HepG2 (cell line): ENCODE measurements around the gene GRK3. TPM values are rescaled to one million over a fixed set of nuclear protein-coding genes. Genes with fewer than 3 reads are reported as not detected.

Source experiments
- ATAC-seq: fragments of 200-7000 bp; cut with Tn5 transposase; 3 replicates; pipeline ENCODE4 v1.9.1; 2020; ENCODE audit warnings: mild to moderate bottlenecking, moderate library complexity
- BruUV-seq: library from RNA; stranded (reverse); fragments of 400-500 nt; replicated peaks from 2 replicates; lab custom pipeline; 2021; lab: Mats Ljungman, UMichigan
- CTCF ChIA-PET: fragments of 300-600 bp; formaldehyde crosslinking; extraction: SDS; loops from one replicate; lab custom pipeline; 2021; ENCODE audit warnings: low total read pairs, inconsistent platforms, low intra/inter-chr PET ratio; lab: Yijun Ruan, JAX
- POLR2A ChIA-PET: fragments of 350-600 bp; sonication (Branson Sonifier 250); formaldehyde crosslinking; loops from one replicate; lab custom pipeline; 2020; ENCODE audit warnings: antibody characterized with exemption, inconsistent platforms; lab: Yijun Ruan, JAX
- DNase-seq: peaks from one replicate; pipeline ENCODE4 v3.0.0-alpha.2; 2015; ENCODE audit warnings: low spot score
- FAIRE-seq: peaks from 3 replicates; lab custom pipeline; 2011; peaks lifted over from hg19 to GRCh38; lab: Jason Lieb, UNC
- H2AFZ ChIP-seq: one replicate; pipeline ENCODE4 v1.6.1; 2011; ENCODE audit warnings: low read length, inconsistent platforms
- H3K27ac ChIP-seq: fragments of 300-600 bp; 3 replicates; pipeline ENCODE4 v1.8.0; 2011; ENCODE audit warnings: mixed run types, mild to moderate bottlenecking, mixed read lengths, low read length, inconsistent platforms; ENCODE audit not compliant: insufficient read depth; ENCODE audit errors: extremely low read length
- H3K27me3 ChIP-seq, 2 experiments: fragments of 200-600 bp in 1 of 2; 2 replicates in 1 of 2; 3 replicates in 1 of 2; pipeline versions ENCODE4 v1.6.0 to v1.8.0; 2011; ENCODE audit warnings: low read length in 2 of 2, mild to moderate bottlenecking in 2 of 2, moderate library complexity in 2 of 2, inconsistent platforms in 1 of 2; ENCODE audit not compliant: insufficient read depth in 2 of 2, control insufficient read depth in 1 of 2
- H3K36me3 ChIP-seq, 2 experiments: fragments of 200-600 bp in 1 of 2; replicated peaks in 1 of 2; 2 replicates in 1 of 2; 3 replicates in 1 of 2; pipeline versions ENCODE4 v1.5.1 to v1.8.0; 2011; ENCODE audit warnings: low read length in 2 of 2, inconsistent platforms in 1 of 2; ENCODE audit not compliant: insufficient read depth in 2 of 2, control insufficient read depth in 1 of 2
- H3K4me1 ChIP-seq: 2 replicates; pipeline ENCODE4 v1.5.1; 2012; ENCODE audit warnings: low read length, inconsistent platforms; ENCODE audit not compliant: insufficient read depth
- H3K4me2 ChIP-seq: 2 replicates; pipeline ENCODE4 v1.6.0; 2011; ENCODE audit warnings: low read depth, low read length, inconsistent platforms
- H3K4me3 ChIP-seq, 3 experiments: fragments of 200-600 bp in 1 of 3; sonication (generic), shearing (Covaris generic) in 1 of 3; replicated peaks in 1 of 3; 2 replicates each; pipeline ENCODE4 v1.5.1; 2011 to 2016; ENCODE audit warnings: low read length in 3 of 3, inconsistent platforms in 2 of 3, low read depth in 2 of 3, mild to moderate bottlenecking in 2 of 3, control low read depth in 1 of 3, mixed read lengths in 1 of 3; ENCODE audit not compliant: insufficient read depth in 1 of 3
- H3K79me2 ChIP-seq: one replicate; pipeline ENCODE4 v1.6.1; 2011; ENCODE audit warnings: low read length, inconsistent platforms; ENCODE audit not compliant: insufficient read depth
- H3K9ac ChIP-seq: 2 replicates; pipeline ENCODE4 v1.6.0; 2011; ENCODE audit warnings: mild to moderate bottlenecking, low read depth, low read length, inconsistent platforms; ENCODE audit not compliant: insufficient read depth
- H3K9me3 ChIP-seq: 2 replicates; pipeline ENCODE4 v1.5.1; 2012; ENCODE audit warnings: mild to moderate bottlenecking, low read length
- H4K20me1 ChIP-seq: 2 replicates; pipeline ENCODE4 v1.6.0; 2011; ENCODE audit warnings: inconsistent platforms, mild to moderate bottlenecking, low read length, moderate library complexity; ENCODE audit not compliant: insufficient read depth
- AKAP8 ChIP-seq: sonication (generic); formaldehyde crosslinking; IDR thresholded peaks from 2 replicates; pipeline ENCODE4 v1.5.1; 2020; ENCODE audit warnings: mild to moderate bottlenecking, missing genetic modification reagents
- ARNT ChIP-seq: fragments of 450-650 bp; IDR thresholded peaks from 2 replicates; pipeline ENCODE4 v1.6.1; 2017
- CENPX ChIP-seq: sonication (generic); formaldehyde crosslinking; IDR thresholded peaks from 2 replicates; pipeline ENCODE4 v1.9.0; 2021; ENCODE audit warnings: mild to moderate bottlenecking, missing genetic modification reagents, moderate library complexity
- RARA ChIP-seq: IDR thresholded peaks from 2 replicates; pipeline ENCODE4 v1.6.1; 2016; ENCODE audit warnings: missing genetic modification reagents, missing compliant biosample characterization
- RORA ChIP-seq: sonication (generic); formaldehyde crosslinking; IDR thresholded peaks from 2 replicates; pipeline ENCODE4 v1.5.0; 2020; ENCODE audit warnings: mild to moderate bottlenecking, missing genetic modification reagents, moderate library complexity
- RXRB ChIP-seq: IDR thresholded peaks from 2 replicates; pipeline ENCODE4 v1.6.1; 2016; ENCODE audit warnings: borderline replicate concordance, missing genetic modification reagents, missing compliant biosample characterization
- SCMH1 ChIP-seq: sonication (generic); formaldehyde crosslinking; IDR thresholded peaks from 2 replicates; pipeline ENCODE4 v1.9.0; 2021; ENCODE audit warnings: missing genetic modification reagents, mild to moderate bottlenecking, borderline replicate concordance
- SP5 ChIP-seq: IDR thresholded peaks from 2 replicates; pipeline ENCODE4 v1.6.1; 2016; ENCODE audit warnings: low read depth, borderline replicate concordance
- TCF12 ChIP-seq, 2 experiments: fragments of 450-650 bp in 1 of 2; sonication (generic) in 1 of 2; formaldehyde crosslinking in 1 of 2; IDR thresholded peaks; 2 replicates each; pipeline versions ENCODE4 v1.6.1 to v1.8.0; 2017 to 2022; ENCODE audit warnings: antibody characterized with exemption in 1 of 2, mild to moderate bottlenecking in 1 of 2, missing genetic modification reagents in 1 of 2, moderate library complexity in 1 of 2
- TRIM22 ChIP-seq: fragments of 450-650 bp; IDR thresholded peaks from 2 replicates; pipeline ENCODE4 v1.6.1; 2017
- ZNF614 ChIP-seq: IDR thresholded peaks from 2 replicates; pipeline ENCODE4 v1.6.1; 2018; ENCODE audit warnings: missing biosample characterization, missing genetic modification reagents, inconsistent platforms, borderline replicate concordance
- ZNF780A ChIP-seq: sonication (generic); formaldehyde crosslinking; IDR thresholded peaks from 2 replicates; pipeline ENCODE4 v1.8.0; 2022; ENCODE audit warnings: mild to moderate bottlenecking, missing genetic modification reagents, moderate library complexity
- WGBS: methylation state at CpG from one replicate; pipeline ENCODE4 v1.1.6; 2017; ENCODE audit warnings: low lambda C conversion rate; 5-methylcytosine and 5-hydroxymethylcytosine counted together
- in situ Hi-C: cut with HindIII; loops from 2 replicates; pipeline ENCODE4 v1.10.0; 2017; ENCODE audit warnings: low pct_unique_long_range_greater_than_20kb; ENCODE audit not compliant: extremely low pct_ligation_motif_present
- intact Hi-C: fragments of 100-400 bp; cut with micrococcal nuclease; formaldehyde crosslinking; loops from one replicate; pipeline ENCODE4 v1.10.0; 2022; ENCODE audit not compliant: unreplicated experiment
- polyA plus RNA-seq, 8 experiments: library from polyadenylated mRNA; depleted of rRNA in 3 of 8; stranded (reverse) in 7 of 8; unstranded in 1 of 8; fragments of >200 nt; fragmentation: Illumina TruSeq in 4 of 8; extraction: Trizol in 4 of 8; gene quantifications; 2 replicates each; pipeline versions ENCODE4 v1.2.1 to v1.2.3, GENCODE V29; 2011 to 2016; ENCODE audit warnings: low read depth in 4 of 8, missing spikeins in 1 of 8, mixed read lengths in 1 of 8; ENCODE audit not compliant: insufficient read depth in 1 of 8
- total RNA-seq, 5 experiments: library from RNA; depleted of rRNA; stranded (reverse); fragments of >200 nt; fragmentation: Illumina TruSeq; extraction: Trizol; gene quantifications; 2 replicates each; pipeline ENCODE4 v1.2.3, GENCODE V29; 2016; ENCODE audit warnings: low read depth in 1 of 5
- TF ChIP-seq, protein P1 (sequence below): sonication (generic); formaldehyde crosslinking; IDR thresholded peaks from 2 replicates; pipeline ENCODE4 v1.4.0; 2020; ENCODE audit warnings: missing genetic modification reagents, borderline replicate concordance

GRK3 gene
- total and polyA plus RNA-seq, 2 of the 13 experiments (the other 11 are each of a cell fraction or from before 2014, with no cell fraction given) = 8.5 to 16.7 TPM

- POLR2A ChIA-PET = interaction anchor here (0.6 kb wide), 1 partner anchor 315 kb away, joined by 6 read pairs; no protein-coding TSS in a partner anchor
- BruUV-seq = no TSS peak
- intact Hi-C loops = no loop called here
Measured at GRCh38 chr22:25760848-25761595, 196.5 kb downstream of the GRK3 start.

GRCh38 chr22:25762147-25762546 lies 197.7 kb downstream of the GRK3 start:
- Histone ChIP-seq H3K27ac (no peak overlapping the region), H3K9ac (no peak overlapping the region), H3K27me3 (peaks cover 0 to 1% of the 10 kb centered on the region in 2 experiments; a peak in 1 of 5 replicates), H3K79me2 (no peaks in the 10 kb centered on the region), H3K36me3 (no peaks in the 10 kb centered on the region), H4K20me1 (no peaks in the 10 kb centered on the region), H3K4me2 (no peak overlapping the region), H3K4me3 (no peak overlapping the region), H3K4me1 (peaks cover 34% of the 10 kb centered on the region), H2AFZ (no peak overlapping the region), H3K9me3 (peaks cover 17% of the 10 kb centered on the region)
- in situ Hi-C loops = no loop called here
- WGBS = 53% methylated on average over 5 of the region's 5 CpGs
- POLR2A ChIA-PET = no interaction called here
- no peak for FAIRE-seq
- peak; percentile 43; the same call in 2 of the 3 replicates for ATAC-seq
- intact Hi-C loops = no loop called here
- DNase-seq = peak; percentile 43
- CTCF ChIA-PET = no interaction called here
- no TSS peak for BruUV-seq
- TF ChIP-seq RORA (CRISPR knock-in tag) = no peak
- TF ChIP-seq TRIM22 = no peak
- no peak for TF ChIP-seq TCF12 (IDR thresholded peaks at IDR 0.05)
- no peak for TF ChIP-seq TCF12 (CRISPR knock-in tag; IDR thresholded peaks at IDR 0.05)
- no peak for TF ChIP-seq SP5 (CRISPR knock-in tag)
- no peak for TF ChIP-seq ZNF780A
- no peak for TF ChIP-seq CENPX
- TF ChIP-seq ZNF614 = no peak
- TF ChIP-seq RXRB (CRISPR knock-in tag) = no peak
- TF ChIP-seq, protein P1, sequence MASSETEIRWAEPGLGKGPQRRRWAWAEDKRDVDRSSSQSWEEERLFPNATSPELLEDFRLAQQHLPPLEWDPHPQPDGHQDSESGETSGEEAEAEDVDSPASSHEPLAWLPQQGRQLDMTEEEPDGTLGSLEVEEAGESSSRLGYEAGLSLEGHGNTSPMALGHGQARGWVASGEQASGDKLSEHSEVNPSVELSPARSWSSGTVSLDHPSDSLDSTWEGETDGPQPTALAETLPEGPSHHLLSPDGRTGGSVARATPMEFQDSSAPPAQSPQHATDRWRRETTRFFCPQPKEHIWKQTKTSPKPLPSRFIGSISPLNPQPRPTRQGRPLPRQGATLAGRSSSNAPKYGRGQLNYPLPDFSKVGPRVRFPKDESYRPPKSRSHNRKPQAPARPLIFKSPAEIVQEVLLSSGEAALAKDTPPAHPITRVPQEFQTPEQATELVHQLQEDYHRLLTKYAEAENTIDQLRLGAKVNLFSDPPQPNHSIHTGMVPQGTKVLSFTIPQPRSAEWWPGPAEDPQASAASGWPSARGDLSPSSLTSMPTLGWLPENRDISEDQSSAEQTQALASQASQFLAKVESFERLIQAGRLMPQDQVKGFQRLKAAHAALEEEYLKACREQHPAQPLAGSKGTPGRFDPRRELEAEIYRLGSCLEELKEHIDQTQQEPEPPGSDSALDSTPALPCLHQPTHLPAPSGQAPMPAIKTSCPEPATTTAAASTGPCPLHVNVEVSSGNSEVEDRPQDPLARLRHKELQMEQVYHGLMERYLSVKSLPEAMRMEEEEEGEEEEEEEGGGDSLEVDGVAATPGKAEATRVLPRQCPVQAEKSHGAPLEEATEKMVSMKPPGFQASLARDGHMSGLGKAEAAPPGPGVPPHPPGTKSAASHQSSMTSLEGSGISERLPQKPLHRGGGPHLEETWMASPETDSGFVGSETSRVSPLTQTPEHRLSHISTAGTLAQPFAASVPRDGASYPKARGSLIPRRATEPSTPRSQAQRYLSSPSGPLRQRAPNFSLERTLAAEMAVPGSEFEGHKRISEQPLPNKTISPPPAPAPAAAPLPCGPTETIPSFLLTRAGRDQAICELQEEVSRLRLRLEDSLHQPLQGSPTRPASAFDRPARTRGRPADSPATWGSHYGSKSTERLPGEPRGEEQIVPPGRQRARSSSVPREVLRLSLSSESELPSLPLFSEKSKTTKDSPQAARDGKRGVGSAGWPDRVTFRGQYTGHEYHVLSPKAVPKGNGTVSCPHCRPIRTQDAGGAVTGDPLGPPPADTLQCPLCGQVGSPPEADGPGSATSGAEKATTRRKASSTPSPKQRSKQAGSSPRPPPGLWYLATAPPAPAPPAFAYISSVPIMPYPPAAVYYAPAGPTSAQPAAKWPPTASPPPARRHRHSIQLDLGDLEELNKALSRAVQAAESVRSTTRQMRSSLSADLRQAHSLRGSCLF (CRISPR knock-in tag) = no peak

More at GRCh38 chr22:25760848-25761595, 196.5 kb downstream of the GRK3 start:
- H3K27me3 ChIP-seq = peaks cover 0 to 1% of the 10 kb centered on the region in 2 experiments; a peak in 1 of 5 replicates
- no peak overlapping the region for H3K27ac ChIP-seq
- FAIRE-seq (no peak), DNase-seq (no peak), ATAC-seq (peak; percentile 26; the same call in 2 of the 3 replicates)
- no peaks in the 10 kb centered on the region for H3K36me3 ChIP-seq
- no peak overlapping the region for H3K9ac ChIP-seq
- CTCF ChIA-PET = no interaction called here
- peaks cover 5% of the 10 kb centered on the region; the same call in 1 of the 2 replicates for H3K9me3 ChIP-seq
- WGBS = 72% methylated on average over 11 of the region's 15 CpGs
- H4K20me1 ChIP-seq = no peaks in the 10 kb centered on the region
- TF ChIP-seq ARNT (no peak), SCMH1 (no peak), RARA (CRISPR knock-in tag) (0 out of 2 replicates have a peak, but pooled peaks have one; percentile 31), AKAP8 (CRISPR knock-in tag) (no peak)
- H3K4me2 ChIP-seq = no peak overlapping the region
- H3K4me1 ChIP-seq = peaks cover 34% of the 10 kb centered on the region
- H3K79me2 ChIP-seq = no peaks in the 10 kb centered on the region
- H3K4me3 ChIP-seq = no peak overlapping the region
- in situ Hi-C loops = no loop called here
- no peak overlapping the region for H2AFZ ChIP-seq
